GM21529 (cell line): Measurements from ENCODE around the gene LOXHD1.

Experiments used
- ATAC-seq: cut with Tn5 transposase; IDR thresholded peaks from one replicate; pipeline ENCODE4 v1.9.1; 2021; ENCODE audit not compliant: unreplicated experiment

Gene LOXHD1

GRCh38 chr18:46427216-46427995 lies 229.6 kb downstream of the LOXHD1 start:
- ATAC-seq: no peak
